GM20431 (cell line): ENCODE results near the gene TLK2.

Experiments
- in situ Hi-C: fragments of 300-500 bp; cut with MseI, MboI; formaldehyde crosslinking; loops from one replicate; pipeline ENCODE4 v1.15.0; 2020; ENCODE audit warnings: low sequenced_read_pairs; ENCODE audit not compliant: unreplicated experiment

Gene TLK2

DNA sequence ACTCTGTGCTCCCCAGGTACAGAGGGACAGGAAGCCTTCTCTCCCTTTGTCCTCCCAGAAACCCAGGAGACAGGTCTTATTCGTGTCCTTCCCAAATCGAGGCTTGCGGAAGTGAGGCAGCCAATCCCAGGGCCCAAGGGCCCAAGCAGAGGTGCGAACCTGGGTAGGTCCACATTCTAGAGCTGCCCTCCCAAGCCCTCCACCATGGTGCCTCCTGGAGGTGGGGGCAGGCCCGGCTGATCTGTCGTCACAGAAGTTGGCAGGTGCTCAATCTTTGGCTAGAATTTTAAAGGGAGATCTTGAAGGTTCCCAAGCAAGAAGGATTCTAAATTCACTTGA lies 170.3 kb downstream of the TLK2 start:
- in situ Hi-C loops = no loop called here

DNA sequence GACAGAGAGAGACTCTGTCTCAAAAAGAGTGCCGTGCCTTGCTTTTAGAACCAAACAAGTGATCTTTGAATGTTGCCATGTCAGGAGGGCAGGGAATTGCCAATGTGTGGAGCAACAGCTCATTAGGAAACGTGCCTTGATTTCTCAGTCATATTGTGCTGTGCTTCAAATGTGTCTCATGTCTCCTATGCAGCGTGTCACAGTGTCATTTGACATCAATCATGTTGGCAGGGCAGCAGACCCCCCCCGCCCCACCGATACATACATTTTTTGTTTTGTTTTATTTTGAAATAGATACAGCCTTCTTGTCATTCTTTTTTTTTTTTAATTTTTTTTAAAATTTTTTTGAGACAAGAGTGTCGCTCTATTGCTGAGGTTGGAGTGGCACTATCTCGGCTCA lies 170.9 kb downstream of the TLK2 start:
- in situ Hi-C loops = no loop called here

DNA sequence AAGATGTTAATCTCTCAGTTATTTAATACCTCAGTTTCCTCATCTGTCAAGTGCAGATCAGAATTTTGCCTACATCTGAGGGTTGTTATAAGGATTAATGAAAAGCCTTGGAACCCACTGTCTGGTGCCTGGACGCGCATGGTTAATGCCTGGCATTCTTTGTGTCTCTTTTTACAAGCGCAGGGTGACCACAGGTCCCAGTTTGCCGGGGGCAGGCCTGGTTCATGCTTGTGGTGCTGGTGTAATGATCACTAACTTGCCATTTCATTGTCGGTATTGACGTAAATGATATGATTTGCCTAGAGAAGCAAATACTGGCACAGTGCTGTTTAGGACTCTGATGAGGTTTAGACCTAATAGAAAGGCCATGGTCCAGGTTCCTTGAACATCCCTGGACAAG lies 172.0 kb downstream of the TLK2 start:
- in situ Hi-C loops = no loop called here

DNA sequence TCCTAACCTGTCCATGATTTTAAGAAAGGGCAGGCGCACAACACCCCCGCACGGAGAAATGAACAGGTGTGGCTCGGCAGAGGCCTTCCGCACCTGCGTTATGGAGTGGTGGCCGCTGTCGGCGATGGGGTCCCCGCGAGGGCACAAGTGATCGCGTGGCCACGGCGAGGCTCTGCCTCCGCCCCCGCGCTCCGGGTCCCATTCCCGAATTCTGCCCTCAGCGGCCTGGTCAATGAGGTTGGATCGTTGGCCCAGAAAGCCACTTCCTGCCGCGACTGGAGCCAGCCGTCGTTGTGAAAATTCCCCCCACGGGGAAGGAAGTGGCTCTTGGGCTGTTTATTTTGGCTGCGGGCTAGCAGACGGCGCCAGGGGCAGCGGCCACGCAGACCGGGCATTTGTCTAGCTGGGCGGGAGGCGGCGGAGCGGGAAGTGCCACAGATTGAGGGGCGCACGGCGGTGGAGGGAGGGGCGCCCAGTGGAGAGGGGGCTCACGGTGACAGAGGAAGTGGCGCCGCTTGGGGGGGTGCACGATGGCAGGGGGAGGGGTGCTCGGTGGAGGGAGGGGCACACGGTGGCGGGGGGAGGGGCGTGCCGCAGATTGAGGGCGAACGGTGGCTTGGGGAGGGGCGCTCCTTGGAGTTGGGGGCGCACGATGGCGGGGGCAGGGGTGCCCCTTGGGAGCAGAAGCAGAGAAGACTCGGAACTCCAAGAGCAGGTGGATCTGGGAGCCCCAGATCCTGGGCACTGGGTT lies 173.8 kb downstream of the TLK2 start:
- in situ Hi-C loops = no loop called here

DNA sequence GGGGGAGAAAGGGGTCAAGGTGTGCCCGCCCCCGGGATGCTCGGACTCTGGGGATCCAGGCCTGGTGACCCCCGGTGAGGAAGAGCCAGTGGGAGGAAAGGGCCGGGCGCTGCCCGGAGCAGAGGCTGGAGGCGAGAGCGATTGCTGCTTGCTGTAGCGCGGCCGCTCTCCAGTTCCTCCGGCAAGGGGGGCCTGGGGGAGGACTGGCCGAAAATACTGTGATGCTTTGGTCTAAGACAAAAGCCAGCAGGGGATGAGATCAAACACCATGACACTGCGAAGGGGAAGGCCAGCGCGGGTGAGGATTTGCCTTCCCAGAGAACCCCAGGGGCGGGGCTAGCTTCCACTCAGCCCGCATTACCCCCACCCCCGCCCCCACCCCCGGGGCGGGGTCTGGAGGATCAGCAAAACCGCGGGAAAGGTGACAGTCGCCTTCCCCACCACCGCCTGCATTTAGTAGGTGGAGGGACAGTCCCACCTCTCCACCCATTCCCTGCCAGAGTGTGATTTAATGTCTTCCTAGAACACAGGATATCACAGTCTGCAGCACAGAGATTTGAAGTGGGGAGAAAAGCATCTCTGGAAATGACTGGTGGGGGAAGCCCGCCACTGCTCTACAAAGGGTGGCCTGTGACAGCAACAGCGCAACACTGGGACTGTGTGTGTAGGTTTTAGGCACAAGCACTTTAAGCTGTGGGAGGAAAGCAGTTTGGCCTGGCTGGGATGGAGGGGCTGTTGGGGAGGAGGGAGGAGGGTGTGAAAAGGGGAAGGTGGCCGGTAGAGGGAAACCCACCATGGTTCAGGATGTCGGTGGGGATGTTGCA lies 174.6 kb downstream of the TLK2 start:
- in situ Hi-C loops = no loop called here

DNA sequence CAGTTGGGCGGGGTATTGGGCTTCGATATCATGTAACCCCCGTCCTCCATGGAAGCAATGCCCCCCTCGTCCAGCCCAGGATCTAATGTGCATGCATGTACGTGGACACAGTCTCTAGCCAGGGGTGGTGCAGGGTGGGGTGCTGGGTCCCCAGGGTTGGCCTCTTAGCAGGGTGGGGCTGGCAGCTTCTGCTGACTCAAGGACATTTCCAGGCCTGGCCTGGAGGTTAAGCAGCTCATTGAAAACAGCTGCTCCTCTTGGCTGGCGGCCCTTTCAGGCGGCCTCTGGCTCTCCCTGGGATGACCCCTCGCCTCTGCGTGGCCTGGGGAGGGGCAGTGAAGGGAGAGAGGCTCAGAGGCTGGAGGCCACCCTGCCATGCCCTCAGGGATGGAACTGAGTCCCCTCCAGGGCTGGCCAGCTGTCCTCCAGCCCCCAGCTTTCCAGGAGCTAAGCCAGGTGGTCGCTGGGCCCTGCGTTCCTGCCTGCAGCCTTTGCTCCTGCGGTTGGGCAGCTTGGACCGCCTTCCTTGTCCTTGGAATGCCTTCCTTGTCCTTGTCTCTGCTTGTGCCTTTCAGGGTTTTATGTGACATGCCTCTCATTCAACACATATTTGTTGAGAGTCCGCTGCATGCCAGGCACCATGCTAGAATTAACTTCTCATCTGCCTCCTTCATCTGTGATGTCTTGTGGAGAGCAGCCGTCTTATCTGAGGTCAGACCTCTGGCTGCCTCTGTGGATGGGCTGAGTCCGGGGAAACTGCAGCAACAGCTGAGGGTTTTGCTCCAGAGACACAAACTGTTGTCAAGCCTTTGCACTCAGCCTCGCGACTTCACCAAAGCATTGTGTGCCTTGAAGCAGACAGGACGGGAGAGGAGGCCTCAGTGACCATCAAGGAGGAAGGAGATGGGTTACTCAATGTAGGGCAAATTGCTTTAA lies 175.5 kb downstream of the TLK2 start:
- in situ Hi-C loops = no loop called here

DNA sequence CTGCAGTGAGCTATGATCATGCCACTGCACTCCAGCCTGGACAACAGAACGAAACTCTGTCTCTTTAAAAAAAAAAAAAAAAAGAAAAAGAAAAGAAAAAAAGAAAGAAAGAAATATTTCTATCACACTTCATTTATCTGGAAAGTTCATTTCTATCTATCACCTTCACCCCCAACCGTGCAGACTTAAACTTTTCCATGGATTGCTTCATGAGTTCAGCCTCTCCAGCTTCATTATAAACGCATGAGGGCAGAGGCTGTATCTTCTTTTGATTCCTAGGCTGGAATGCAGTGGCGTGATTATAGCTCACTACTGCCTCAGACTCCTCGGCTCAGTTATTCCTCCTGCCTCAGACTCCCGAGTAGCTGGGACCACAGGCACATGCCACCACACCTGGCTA lies 177.0 kb downstream of the TLK2 start:
- in situ Hi-C loops = no loop called here

DNA sequence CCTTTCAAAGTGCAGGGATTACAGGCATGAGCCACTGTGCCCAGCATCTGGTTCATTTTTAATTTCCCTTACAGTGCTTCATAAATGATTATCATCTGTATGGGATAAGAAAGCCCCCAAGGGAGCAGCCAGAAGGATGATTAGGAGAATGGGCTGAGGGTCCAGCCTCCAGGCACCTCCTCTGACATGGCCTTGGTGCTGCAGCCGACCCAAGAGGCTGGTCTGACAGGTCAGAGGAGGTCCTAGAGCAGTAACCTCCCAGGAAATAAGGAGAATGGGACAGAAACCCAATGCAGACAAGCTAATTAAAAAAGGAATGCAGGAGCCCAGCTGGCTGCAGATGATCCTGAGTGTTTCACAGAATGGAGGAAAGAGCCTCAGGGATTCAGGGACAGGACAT lies 177.8 kb downstream of the TLK2 start:
- in situ Hi-C loops = no loop called here

DNA sequence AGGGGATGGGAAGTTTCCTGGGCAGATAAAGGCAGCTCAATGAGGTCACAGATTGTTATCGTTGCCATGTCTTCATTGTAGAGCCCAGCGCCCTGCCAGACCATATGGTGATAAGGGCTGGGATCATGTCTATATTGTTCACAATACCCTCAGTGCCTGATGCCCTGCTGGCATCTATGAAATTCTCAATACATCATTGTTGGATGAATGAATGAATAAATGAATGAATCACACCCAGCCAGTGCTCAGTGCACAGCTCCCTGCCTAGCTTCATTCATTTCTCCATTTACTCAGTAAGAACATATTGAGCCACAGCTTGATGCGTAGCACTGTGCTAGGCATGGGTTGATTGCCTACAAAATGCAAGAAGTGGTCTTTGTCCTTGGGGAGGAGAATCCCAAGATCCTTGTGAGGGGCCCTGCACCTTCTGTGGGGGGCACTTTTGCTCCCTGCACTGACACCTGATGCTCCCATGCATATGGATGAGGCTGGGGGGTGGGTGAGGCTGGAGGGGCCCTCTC lies 178.6 kb downstream of the TLK2 start:
- in situ Hi-C loops = no loop called here

DNA sequence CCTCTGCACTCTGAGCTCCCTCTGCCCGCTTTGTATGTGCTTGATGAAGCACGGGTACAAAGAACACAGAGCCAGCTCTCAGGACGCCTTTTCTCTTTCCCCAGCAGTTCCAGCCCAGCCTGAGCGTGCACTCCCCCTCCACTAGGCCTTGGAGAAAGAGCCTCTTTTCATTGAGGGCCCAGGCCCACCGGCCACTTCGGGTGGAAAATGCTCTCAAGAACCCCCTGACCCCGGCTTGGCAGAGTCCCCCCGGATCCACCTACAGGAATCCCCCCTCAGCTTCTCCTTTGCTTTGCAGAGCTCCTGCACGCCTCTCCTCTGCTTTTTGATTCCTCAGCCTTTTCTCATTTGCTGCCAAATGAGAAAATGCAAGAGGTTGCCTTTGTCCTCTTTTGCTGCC lies 179.1 kb downstream of the TLK2 start:
- in situ Hi-C loops = no loop called here

DNA sequence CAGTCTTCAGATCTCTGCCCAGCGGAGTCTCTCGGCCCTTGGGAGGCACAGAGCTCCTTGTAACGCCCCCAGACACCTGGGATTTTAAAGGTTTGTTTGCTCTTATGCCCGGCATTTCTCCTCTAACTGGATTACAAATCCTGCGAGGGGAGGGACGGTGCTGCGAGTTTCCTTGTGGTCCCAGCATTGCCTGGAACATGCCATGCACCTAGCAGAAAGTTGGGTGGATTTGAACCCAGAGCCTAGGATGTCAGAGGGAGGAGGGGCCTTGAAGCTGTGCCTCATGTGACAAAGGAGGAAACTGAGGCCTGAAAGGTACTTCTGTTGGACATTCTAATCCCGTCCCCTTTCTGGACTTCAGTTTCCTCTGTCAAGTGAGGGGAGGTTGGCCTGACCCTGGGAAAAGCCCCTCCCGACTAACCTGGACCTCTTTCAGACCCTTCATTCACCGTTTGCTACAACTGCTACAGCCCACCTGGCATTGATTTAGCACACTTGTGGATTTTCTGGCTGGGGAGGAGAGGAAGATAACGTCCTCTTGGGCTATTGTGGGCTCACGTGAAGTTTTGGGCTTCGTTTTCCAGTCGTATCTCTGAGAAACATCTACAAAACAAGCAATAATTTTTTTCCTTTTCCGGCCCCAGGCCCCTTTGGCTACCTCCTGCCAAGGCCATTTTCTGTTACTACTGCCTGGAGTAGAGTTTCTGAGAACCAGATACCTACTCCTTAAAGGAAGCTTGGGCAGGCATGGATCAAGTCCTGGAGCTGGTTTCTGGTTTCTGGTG lies 179.7 kb downstream of the TLK2 start:
- in situ Hi-C loops = no loop called here

DNA sequence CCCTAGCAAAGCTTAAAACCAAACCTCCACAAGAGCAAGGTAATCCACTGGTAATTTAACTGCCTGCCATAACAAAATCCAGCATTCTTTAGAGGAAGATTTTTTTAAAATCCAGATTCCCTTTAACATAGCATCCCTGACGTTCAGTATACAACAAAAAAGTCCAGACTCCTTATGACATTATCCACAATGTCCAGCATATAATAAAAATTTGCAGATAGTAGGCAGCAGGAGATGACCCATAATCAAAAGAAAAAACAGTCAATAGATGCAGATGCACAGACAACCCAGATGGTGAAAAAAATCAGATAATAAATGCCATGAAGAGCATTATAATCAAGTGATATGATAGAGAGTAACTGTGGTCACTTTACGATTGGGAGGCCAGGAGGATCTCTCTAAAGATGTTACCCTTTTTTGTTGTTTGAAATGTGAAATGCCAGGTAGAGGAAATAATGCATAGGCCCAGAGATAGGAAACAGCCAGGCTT lies 182.0 kb downstream of the TLK2 start:
- in situ Hi-C loops = no loop called here

DNA sequence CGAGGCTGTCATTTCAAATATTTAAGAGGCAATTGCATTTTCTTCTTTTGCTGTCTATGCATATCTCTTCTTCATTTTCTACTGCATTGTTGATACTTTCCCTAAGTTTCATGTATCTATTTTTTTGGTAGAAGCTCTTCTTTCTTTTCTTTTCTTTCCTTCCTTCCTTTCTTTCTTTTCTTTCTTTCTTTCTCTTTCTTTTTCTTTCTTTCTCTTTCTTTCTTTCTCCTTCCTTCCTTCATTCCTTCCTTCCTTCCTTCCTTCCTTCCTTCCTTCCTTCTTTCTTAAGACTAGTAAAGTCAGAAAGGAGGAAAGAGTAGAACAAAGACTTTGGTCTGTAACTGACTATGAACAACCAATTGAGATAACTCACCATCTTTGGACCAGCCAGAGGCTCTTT lies 182.7 kb downstream of the TLK2 start:
- in situ Hi-C loops = no loop called here

DNA sequence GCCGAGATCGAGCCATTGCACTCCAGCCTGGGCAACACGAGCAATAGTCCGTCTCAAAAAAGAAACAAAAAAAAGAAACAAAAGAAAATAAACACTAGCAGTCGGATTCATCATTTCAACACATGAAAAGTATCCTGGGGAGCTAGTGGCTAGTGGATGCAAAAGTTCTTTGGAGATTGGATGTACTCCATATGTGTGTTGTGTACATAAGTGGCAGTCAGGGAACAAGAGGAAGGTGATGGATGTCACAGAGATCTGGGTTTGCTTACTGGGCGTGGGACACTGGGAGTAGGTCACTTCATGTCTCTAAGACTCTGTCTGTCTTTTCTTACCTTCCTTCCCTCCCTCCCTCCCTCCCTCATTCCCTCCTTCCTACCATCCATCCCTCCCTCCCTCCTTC lies 184.2 kb downstream of the TLK2 start:
- in situ Hi-C loops = no loop called here
